ENCODE measurements around the gene HIVEP1.

DNA sequence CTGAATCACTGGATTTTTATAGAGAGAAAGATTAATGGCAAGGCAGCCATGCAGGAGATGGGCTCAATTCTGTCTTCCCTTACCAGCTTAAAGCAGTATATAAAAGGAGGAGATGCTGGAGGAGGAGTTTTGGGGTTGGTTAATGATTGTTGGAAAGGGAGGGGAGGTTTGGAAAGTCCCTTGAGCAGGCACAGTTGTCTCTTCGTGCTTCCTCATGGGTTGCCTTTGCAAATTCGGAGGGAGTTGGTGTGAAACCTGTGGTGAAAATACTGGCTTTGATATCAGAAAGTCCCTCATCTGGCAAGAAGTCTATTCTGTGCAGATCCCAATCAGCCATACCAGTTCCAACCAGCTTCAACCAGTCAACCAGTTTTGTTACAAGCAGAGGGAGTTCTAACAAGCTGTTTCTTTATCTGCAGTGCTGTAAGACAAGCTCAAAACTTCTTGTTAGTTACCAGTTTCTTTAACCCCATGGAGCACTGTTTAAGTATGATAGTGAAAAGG lies 107.0 kb downstream of the HIVEP1 start:
- TF ChIP-seq CREB1 (CRISPR knock-in tag; IDR thresholded peaks at IDR 0.05) (no peak), USF2 (CRISPR knock-in tag; IDR thresholded peaks at IDR 0.05) (no peak), SP1 (CRISPR knock-in tag; conservative IDR thresholded peaks at IDR 0.05) (no peak), KAT7 (CRISPR knock-in tag; IDR thresholded peaks at IDR 0.05; ENCODE audit: borderline replicate concordance) (no peak), USF1 (CRISPR knock-in tag; IDR thresholded peaks at IDR 0.05) (no peak)
- TF ChIP-seq, protein P1, sequence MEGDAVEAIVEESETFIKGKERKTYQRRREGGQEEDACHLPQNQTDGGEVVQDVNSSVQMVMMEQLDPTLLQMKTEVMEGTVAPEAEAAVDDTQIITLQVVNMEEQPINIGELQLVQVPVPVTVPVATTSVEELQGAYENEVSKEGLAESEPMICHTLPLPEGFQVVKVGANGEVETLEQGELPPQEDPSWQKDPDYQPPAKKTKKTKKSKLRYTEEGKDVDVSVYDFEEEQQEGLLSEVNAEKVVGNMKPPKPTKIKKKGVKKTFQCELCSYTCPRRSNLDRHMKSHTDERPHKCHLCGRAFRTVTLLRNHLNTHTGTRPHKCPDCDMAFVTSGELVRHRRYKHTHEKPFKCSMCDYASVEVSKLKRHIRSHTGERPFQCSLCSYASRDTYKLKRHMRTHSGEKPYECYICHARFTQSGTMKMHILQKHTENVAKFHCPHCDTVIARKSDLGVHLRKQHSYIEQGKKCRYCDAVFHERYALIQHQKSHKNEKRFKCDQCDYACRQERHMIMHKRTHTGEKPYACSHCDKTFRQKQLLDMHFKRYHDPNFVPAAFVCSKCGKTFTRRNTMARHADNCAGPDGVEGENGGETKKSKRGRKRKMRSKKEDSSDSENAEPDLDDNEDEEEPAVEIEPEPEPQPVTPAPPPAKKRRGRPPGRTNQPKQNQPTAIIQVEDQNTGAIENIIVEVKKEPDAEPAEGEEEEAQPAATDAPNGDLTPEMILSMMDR (IDR thresholded peaks at IDR 0.05) = no peak
- TF ChIP-seq, protein P2, sequence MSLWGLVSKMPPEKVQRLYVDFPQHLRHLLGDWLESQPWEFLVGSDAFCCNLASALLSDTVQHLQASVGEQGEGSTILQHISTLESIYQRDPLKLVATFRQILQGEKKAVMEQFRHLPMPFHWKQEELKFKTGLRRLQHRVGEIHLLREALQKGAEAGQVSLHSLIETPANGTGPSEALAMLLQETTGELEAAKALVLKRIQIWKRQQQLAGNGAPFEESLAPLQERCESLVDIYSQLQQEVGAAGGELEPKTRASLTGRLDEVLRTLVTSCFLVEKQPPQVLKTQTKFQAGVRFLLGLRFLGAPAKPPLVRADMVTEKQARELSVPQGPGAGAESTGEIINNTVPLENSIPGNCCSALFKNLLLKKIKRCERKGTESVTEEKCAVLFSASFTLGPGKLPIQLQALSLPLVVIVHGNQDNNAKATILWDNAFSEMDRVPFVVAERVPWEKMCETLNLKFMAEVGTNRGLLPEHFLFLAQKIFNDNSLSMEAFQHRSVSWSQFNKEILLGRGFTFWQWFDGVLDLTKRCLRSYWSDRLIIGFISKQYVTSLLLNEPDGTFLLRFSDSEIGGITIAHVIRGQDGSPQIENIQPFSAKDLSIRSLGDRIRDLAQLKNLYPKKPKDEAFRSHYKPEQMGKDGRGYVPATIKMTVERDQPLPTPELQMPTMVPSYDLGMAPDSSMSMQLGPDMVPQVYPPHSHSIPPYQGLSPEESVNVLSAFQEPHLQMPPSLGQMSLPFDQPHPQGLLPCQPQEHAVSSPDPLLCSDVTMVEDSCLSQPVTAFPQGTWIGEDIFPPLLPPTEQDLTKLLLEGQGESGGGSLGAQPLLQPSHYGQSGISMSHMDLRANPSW (CRISPR knock-in tag; conservative IDR thresholded peaks at IDR 0.05; ENCODE audit: low read depth) = no peak

Data from WTC11 (cell line).